ENCODE results near the gene PAQR6. TPM values are rescaled to one million over a fixed set of nuclear protein-coding genes. Genes with fewer than 3 reads are reported as not detected.

The PAQR6 gene
- total RNA-seq, 1 experiment from 2014 or later: 7.2 TPM

- BruUV-seq (replicated peaks): no TSS peak
Measured at GRCh38 chr1:156289857-156290256, 42.0 kb upstream of the PAQR6 start.

GRCh38 chr1:156286061-156286460, 38.2 kb upstream of the PAQR6 start:
- CTCF ChIA-PET: no interaction called here
- ATAC-seq: no peak

More at GRCh38 chr1:156289857-156290256, 42.0 kb upstream of the PAQR6 start:
- H3F3A ChIP-seq (ENCODE audit: low read length, unreplicated experiment): no peaks in the 10 kb centered on the region
- H3K4me1 ChIP-seq (ENCODE audit: insufficient read depth, low read length): peaks cover 8% of the 10 kb centered on the region
- no peak overlapping the region for H3K9ac ChIP-seq (ENCODE audit: low read length)
- H3K79me2 ChIP-seq (ENCODE audit: low read length): peaks cover 4% of the 10 kb centered on the region; the same call in 1 of the 2 replicates
- no peaks in the 10 kb centered on the region for H3K36me3 ChIP-seq (ENCODE audit: low read depth, low read length)
- no peak for ATAC-seq
- no peaks in the 10 kb centered on the region for H4K20me1 ChIP-seq (ENCODE audit: low read length)
- no peaks in the 10 kb centered on the region for H3K27me3 ChIP-seq (ENCODE audit: low read length)
- no peak for TF ChIP-seq CTCF (conservative IDR thresholded peaks at IDR 0.05; ENCODE audit: low read depth, low read length)
- no peak for TF ChIP-seq EZH2 (IDR thresholded peaks at IDR 0.05; ENCODE audit: low read length, unreplicated experiment)
- no peak for TF ChIP-seq EZH2phosphoT487 (IDR thresholded peaks at IDR 0.05; ENCODE audit: borderline replicate concordance, low read length)
- intact Hi-C loops (cut with micrococcal nuclease): no loop called here
- H3K4me2 ChIP-seq (ENCODE audit: low read length): no peak overlapping the region
- CTCF ChIA-PET: no interaction called here
- DNase-seq: no peak
- POLR2A ChIA-PET (ENCODE audit: unreplicated experiment): no interaction called here
- H3K27ac ChIP-seq (ENCODE audit: low read length): no peak overlapping the region
- H3K9me3 ChIP-seq (ENCODE audit: low read length): no peaks in the 10 kb centered on the region
- no peak overlapping the region for H3K4me3 ChIP-seq (ENCODE audit: low read length)
- H3K9me2 ChIP-seq (replicated peaks; ENCODE audit: low read length): no peaks in the 10 kb centered on the region
- no peak overlapping the region for H2AFZ ChIP-seq (ENCODE audit: low read length)

GRCh38 chr1:156285437-156285836, 37.6 kb upstream of the PAQR6 start:
- BruUV-seq (replicated peaks): no TSS peak
- Histone ChIP-seq H3K9ac (ENCODE audit: low read length) (no peak overlapping the region), H3K9me3 (ENCODE audit: low read length) (no peaks in the 10 kb centered on the region), H3K4me2 (ENCODE audit: low read length) (no peak overlapping the region), H3F3A (ENCODE audit: low read length, unreplicated experiment) (no peaks in the 10 kb centered on the region), H3K36me3 (ENCODE audit: low read depth, low read length) (no peaks in the 10 kb centered on the region), H2AFZ (ENCODE audit: low read length) (no peak overlapping the region), H3K9me2 (replicated peaks; ENCODE audit: low read length) (no peaks in the 10 kb centered on the region), H3K4me1 (ENCODE audit: insufficient read depth, low read length) (peaks cover 32% of the 10 kb centered on the region), H3K4me3 (ENCODE audit: low read length) (no peak overlapping the region), H3K27me3 (ENCODE audit: low read length) (no peaks in the 10 kb centered on the region), H3K27ac (ENCODE audit: low read length) (no peak overlapping the region), H3K79me2 (ENCODE audit: low read length) (peaks cover 46% of the 10 kb centered on the region), H4K20me1 (ENCODE audit: low read length) (peaks cover 16% of the 10 kb centered on the region)
- ChIA-PET CTCF (no interaction called here), POLR2A (ENCODE audit: unreplicated experiment) (no interaction called here)
- TF ChIP-seq EZH2phosphoT487 (IDR thresholded peaks at IDR 0.05; ENCODE audit: borderline replicate concordance, low read length) (no peak), CTCF (conservative IDR thresholded peaks at IDR 0.05; ENCODE audit: low read depth, low read length) (no peak), EZH2 (IDR thresholded peaks at IDR 0.05; ENCODE audit: low read length, unreplicated experiment) (no peak)
- intact Hi-C loops (cut with micrococcal nuclease): no loop called here
- no peak for DNase-seq
- no peak for ATAC-seq

More at GRCh38 chr1:156286061-156286460, 38.2 kb upstream of the PAQR6 start:
- Histone ChIP-seq H4K20me1 (ENCODE audit: low read length) (peaks cover 10% of the 10 kb centered on the region), H3K27ac (ENCODE audit: low read length) (no peak overlapping the region), H3K9me3 (ENCODE audit: low read length) (no peaks in the 10 kb centered on the region), H3F3A (ENCODE audit: low read length, unreplicated experiment) (no peaks in the 10 kb centered on the region), H3K9me2 (replicated peaks; ENCODE audit: low read length) (no peaks in the 10 kb centered on the region), H2AFZ (ENCODE audit: low read length) (no peak overlapping the region), H3K79me2 (ENCODE audit: low read length) (peaks cover 40% of the 10 kb centered on the region), H3K36me3 (ENCODE audit: low read depth, low read length) (no peaks in the 10 kb centered on the region), H3K4me3 (ENCODE audit: low read length) (no peak overlapping the region), H3K4me1 (ENCODE audit: insufficient read depth, low read length) (peaks cover 31% of the 10 kb centered on the region), H3K4me2 (ENCODE audit: low read length) (no peak overlapping the region), H3K27me3 (ENCODE audit: low read length) (no peaks in the 10 kb centered on the region), H3K9ac (ENCODE audit: low read length) (no peak overlapping the region)
- TF ChIP-seq CTCF (conservative IDR thresholded peaks at IDR 0.05; ENCODE audit: low read depth, low read length): no peak
- no TSS peak for BruUV-seq (replicated peaks)
- intact Hi-C loops (cut with micrococcal nuclease): no loop called here
- POLR2A ChIA-PET (ENCODE audit: unreplicated experiment): no interaction called here
- DNase-seq: no peak

Data from PC-3 (cell line).